ENCODE results near the gene LMX1A. TPM values are rescaled to one million over a fixed set of nuclear protein-coding genes. Genes with fewer than 3 reads are reported as not detected.

Gene LMX1A
- total and polyA plus RNA-seq, 5 donors = not detected

GRCh38 chr1:165383599-165384405, 27.3 kb upstream of the LMX1A start:
- ATAC-seq = peak in 1 of 2 donors; percentile 15
- no peak overlapping the region for H3K27ac ChIP-seq (ENCODE audit: low read length)
- WGBS = 57% methylated on average over 5 of the region's 5 CpGs

DNA sequence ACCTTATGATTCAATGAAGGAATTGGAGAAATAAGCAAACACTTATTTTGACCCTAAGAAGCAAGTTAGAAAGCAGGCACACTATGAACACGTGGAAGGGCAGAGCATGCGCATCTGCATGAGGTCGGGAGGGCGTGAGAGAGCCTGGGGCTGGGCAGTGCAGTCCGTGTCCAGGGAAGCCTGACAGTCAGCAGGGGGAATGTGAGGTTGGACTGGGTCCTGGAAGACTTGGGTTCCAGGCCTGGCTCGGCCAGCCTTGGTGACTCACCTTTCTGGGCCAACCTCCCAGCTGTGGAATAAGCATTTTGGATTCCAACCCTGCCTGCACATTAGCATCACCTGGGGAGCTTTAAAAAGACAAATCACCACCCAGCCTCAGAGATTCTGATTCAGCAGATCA, 26.6 kb upstream of the LMX1A start:
- H3K9me3 ChIP-seq (ENCODE audit: control insufficient read depth, low read length) = no peaks in the 10 kb centered on the region
- WGBS = 60% methylated on average over 6 of the region's 6 CpGs
- ATAC-seq = peak; percentile 70 to 78
- DNase-seq = peak; percentile 57 to 70 (median 67)
- no peaks in the 10 kb centered on the region for H3K27me3 ChIP-seq (ENCODE audit: control insufficient read depth, insufficient read depth)
- intact Hi-C loops (cut with DNase I) = loop anchor here in 1 of 4 donors (10.0 kb wide), 1 partner anchor 532 kb away; no protein-coding TSS in a partner anchor
- no peak overlapping the region for H3K27ac ChIP-seq (ENCODE audit: low read length)
- H3K4me3 ChIP-seq (ENCODE audit: low read length) = no peak overlapping the region
- H3K4me1 ChIP-seq (ENCODE audit: control insufficient read depth, insufficient read depth, low read length) = no peaks in the 10 kb centered on the region

More at GRCh38 chr1:165383599-165384405, 27.3 kb upstream of the LMX1A start:
- intact Hi-C loops (cut with DNase I) = loop anchor here in 1 of 4 donors (10.0 kb wide), 1 partner anchor 531 kb away; no protein-coding TSS in a partner anchor
- no peak for DNase-seq
- H3K27me3 ChIP-seq (ENCODE audit: control insufficient read depth, insufficient read depth) = no peaks in the 10 kb centered on the region
- no peaks in the 10 kb centered on the region for H3K4me1 ChIP-seq (ENCODE audit: control insufficient read depth, insufficient read depth, low read length)
- no peaks in the 10 kb centered on the region for H3K9me3 ChIP-seq (ENCODE audit: control insufficient read depth, low read length)
- H3K4me3 ChIP-seq (ENCODE audit: low read length) = no peak overlapping the region

DNA sequence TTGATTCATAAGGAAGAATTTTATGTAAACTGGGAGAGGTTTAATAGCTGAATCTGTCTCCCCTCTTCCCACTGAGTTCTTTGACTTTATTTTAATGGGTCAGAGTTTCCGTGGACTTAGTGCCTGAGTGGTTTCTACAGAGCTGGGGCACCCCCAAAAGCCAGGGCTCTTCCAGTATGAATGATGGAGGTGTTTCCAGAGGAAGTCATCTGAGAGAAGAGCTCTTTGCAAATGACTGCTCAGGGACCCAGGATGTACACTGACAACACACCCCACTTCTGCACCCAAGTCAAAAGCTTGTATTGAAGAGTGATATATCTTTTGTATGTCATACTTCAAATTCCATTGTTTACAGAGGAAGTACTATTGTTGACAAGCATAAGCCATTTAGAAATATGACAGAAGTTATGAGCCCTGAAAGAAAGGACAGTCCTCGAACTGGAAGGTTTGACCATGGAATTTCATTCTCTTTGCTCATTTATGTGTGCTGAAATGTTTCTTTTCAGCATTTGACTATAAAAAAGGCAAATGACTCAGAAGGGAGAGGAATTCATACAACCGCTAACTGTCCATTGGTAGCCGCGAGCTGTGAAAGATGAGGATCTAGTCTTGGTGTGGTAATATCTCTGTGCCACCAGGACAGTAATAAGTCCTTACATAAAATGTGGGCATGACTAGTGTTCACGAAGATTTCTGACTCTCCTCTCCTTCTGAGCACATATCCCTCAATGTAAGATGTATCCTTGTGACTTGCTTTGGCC, 25.4 kb upstream of the LMX1A start:
- no peak for ATAC-seq
- 78% methylated on average over 6 of the region's 6 CpGs for WGBS
- DNase-seq = no peak
- no peaks in the 10 kb centered on the region for H3K27me3 ChIP-seq (ENCODE audit: control insufficient read depth, insufficient read depth)
- H3K9me3 ChIP-seq (ENCODE audit: control insufficient read depth, low read length) = no peaks in the 10 kb centered on the region
- intact Hi-C loops (cut with DNase I) = loop anchor here in 1 of 4 donors (10.0 kb wide), 1 partner anchor 533 kb away; no protein-coding TSS in a partner anchor
- H3K27ac ChIP-seq (ENCODE audit: low read length) = no peak overlapping the region
- no peaks in the 10 kb centered on the region for H3K4me1 ChIP-seq (ENCODE audit: control insufficient read depth, insufficient read depth, low read length)
- H3K4me3 ChIP-seq (ENCODE audit: low read length) = no peak overlapping the region

- peak overlapping the region; percentile 46 for H3K4me3 ChIP-seq (ENCODE audit: low read length)
- no peaks in the 10 kb centered on the region for H3K9me3 ChIP-seq (ENCODE audit: control insufficient read depth, low read length)
- H3K4me1 ChIP-seq (ENCODE audit: control insufficient read depth, insufficient read depth, low read length) = peaks cover 1% of the 10 kb centered on the region
- intact Hi-C loops (cut with DNase I) = no loop called here
- no peaks in the 10 kb centered on the region for H3K27me3 ChIP-seq (ENCODE audit: control insufficient read depth, insufficient read depth)
- DNase-seq = no peak
- WGBS = 22% methylated on average over 12 of the region's 12 CpGs
- H3K27ac ChIP-seq (ENCODE audit: low read length) = no peak overlapping the region
- no peak for ATAC-seq
Measured at GRCh38 chr1:165376811-165377311, 20.3 kb upstream of the LMX1A start.

DNA sequence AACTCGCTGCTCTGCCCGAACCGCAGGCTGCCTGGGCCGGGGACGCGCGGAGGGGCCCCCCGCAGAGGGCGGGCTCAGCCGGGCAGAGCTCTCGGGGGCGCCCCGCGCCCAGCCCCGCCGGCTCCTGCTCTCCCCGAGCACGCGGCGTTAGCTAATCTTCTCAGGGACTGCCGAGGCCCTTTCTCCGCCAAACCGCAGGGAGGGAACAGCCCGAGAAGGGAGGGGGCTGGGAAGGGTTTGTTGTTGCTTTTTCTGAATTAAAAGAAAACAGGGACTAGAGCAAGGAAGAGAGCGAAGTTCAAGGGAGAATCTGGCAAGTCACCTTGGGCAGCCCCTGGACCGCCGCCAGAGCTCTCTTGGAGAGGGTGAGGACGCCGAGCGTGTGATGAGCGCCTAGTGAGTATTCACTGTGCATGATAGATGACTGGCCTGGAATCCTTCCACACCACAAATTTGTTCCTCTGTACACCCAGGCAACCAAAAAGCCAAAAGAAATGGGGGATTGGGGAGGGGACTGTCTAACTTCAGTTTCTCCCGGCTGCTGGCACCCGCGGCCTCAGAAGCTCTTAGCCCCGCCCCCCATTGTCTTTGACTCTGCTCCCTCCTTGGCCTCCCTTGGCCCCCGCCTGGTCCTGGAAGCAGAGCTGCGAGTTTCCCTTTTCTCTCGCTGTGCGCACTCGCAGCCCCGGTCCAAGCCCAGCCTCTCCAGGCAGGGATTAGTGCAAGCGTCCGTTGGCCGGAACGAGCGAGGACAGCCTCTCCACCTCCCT, 19.7 kb upstream of the LMX1A start:
- no peaks in the 10 kb centered on the region for H3K9me3 ChIP-seq (ENCODE audit: control insufficient read depth, low read length)
- WGBS = 2% methylated on average over 46 of the region's 46 CpGs
- no peaks in the 10 kb centered on the region for H3K27me3 ChIP-seq (ENCODE audit: control insufficient read depth, insufficient read depth)
- peaks cover 1% of the 10 kb centered on the region for H3K4me1 ChIP-seq (ENCODE audit: control insufficient read depth, insufficient read depth, low read length)
- ATAC-seq = peak; percentile 97 to 99
- peak overlapping the region; percentile 85 for H3K27ac ChIP-seq (ENCODE audit: low read length)
- H3K4me3 ChIP-seq (ENCODE audit: low read length) = peak overlapping the region; percentile 46
- DNase-seq = peak; percentile 91 to 96 (median 95)
- intact Hi-C loops (cut with DNase I) = no loop called here

GRCh38 chr1:165375623-165376022, 19.1 kb upstream of the LMX1A start:
- intact Hi-C loops (cut with DNase I) = no loop called here
- H3K27ac ChIP-seq (ENCODE audit: low read length) = peak overlapping the region; percentile 85
- ATAC-seq (no peak), DNase-seq (no peak)
- 41% methylated on average over 7 of the region's 7 CpGs for WGBS
- peak overlapping the region; percentile 46 for H3K4me3 ChIP-seq (ENCODE audit: low read length)
- no peaks in the 10 kb centered on the region for H3K9me3 ChIP-seq (ENCODE audit: control insufficient read depth, low read length)
- H3K27me3 ChIP-seq (ENCODE audit: control insufficient read depth, insufficient read depth) = no peaks in the 10 kb centered on the region
- peaks cover 1% of the 10 kb centered on the region for H3K4me1 ChIP-seq (ENCODE audit: control insufficient read depth, insufficient read depth, low read length)

DNA sequence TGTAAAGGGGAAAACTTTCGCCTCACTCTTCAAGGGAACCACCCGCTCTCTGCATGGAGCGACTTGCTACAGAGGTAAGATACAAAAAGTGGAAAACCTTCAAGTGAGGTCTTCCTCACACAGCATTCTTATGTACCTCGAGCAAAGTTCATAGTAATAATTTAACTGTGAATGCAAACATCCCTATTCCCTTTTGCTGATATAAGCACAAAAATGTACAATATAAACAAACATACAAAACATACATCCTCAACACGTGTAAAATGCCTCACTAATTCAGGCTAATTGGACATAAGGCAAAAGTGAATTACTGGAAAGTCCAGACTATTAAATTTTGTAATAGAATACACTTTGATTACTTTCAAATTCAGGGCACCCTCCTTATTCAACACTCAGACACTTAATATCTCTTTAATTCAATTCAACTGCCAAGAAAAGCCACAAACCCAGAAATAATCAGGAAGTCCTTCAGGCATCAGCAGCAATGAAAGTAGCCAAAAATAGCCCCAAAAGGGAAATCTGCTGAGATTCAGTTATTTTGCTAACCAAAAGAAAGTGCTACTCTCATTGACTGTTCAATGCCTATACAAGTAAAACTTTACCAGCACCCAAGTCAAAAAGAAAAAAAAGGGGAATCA, 15.2 kb upstream of the LMX1A start:
- no peaks in the 10 kb centered on the region for H3K9me3 ChIP-seq (ENCODE audit: control insufficient read depth, low read length)
- no peak overlapping the region for H3K4me3 ChIP-seq (ENCODE audit: low read length)
- no peak for ATAC-seq
- no peaks in the 10 kb centered on the region for H3K27me3 ChIP-seq (ENCODE audit: control insufficient read depth, insufficient read depth)
- no peak overlapping the region for H3K27ac ChIP-seq (ENCODE audit: low read length)
- DNase-seq = no peak
- intact Hi-C loops (cut with DNase I) = no loop called here
- WGBS = 46% methylated on average over 5 of the region's 5 CpGs
- H3K4me1 ChIP-seq (ENCODE audit: control insufficient read depth, insufficient read depth, low read length) = peaks cover 1% of the 10 kb centered on the region

DNA sequence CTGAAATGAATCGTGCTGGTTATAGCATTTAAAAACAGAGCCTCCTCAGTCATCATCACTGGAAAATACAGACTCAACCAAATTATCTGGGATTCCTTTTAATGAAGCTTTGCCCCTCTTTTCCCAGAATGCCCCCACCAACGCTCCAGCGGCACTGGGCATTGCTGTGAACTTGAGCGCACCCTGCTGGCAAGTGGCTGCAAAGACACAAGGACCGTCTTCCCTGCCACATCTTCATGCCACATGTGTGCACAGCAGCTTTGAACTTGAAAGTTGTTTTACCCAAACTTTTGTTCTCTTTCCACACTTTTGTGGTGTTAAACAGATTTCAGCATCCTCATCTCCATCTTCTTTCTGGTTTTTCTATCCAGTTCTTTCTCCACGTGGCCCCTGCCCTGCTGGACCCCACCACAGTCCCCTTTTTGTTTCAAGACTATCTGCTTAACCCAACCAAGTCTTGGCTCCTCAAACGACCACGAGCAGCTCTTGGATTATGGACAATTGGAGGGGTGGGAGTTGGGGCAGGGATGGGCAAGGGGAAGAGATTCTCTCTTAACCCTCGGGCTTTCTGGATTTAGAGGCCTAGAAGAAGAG, 12.8 kb upstream of the LMX1A start:
- no peaks in the 10 kb centered on the region for H3K27me3 ChIP-seq (ENCODE audit: control insufficient read depth, insufficient read depth)
- DNase-seq (peak; percentile 57 to 82 (median 78)), ATAC-seq (peak in 1 of 2 donors; percentile 62)
- H3K4me1 ChIP-seq (ENCODE audit: control insufficient read depth, insufficient read depth, low read length) = no peaks in the 10 kb centered on the region
- intact Hi-C loops (cut with DNase I) = loop anchor here (5.0 to 10.0 kb wide), 3 partner anchors 222 to 227 kb away; no protein-coding TSS in a partner anchor
- no peak overlapping the region for H3K4me3 ChIP-seq (ENCODE audit: low read length)
- WGBS = 18% methylated on average over 9 of the region's 9 CpGs
- H3K9me3 ChIP-seq (ENCODE audit: control insufficient read depth, low read length) = no peaks in the 10 kb centered on the region
- H3K27ac ChIP-seq (ENCODE audit: low read length) = no peak overlapping the region

DNA sequence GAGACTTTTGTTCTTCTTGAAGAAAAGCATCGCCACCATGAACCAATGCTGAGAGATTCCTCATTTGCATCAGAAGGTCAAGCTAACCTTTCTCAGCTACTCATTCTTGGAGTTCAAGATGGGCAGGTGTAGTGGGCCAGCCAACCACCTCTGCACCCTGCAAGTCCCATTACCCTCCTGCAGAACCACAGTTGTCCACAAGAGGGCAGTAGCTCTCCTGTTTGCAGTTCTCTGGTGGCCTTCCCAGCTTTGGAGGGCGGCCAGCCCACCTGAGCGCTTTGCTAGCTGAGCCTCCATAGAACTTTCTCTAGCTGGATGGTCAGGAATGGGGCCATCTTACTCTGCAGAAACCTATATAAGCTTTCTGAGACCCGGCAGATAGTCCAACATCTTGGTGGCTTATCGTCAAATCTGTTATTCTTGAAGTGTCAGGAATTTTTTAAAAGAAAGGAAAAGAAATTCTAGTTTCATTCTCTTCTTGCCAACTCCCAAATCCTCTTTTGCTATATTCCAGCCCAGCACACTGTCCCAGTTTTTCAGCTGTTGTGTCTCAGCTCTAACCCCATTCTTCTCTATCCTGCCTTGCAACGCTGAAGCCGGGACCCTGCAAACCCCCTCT, 11.0 kb upstream of the LMX1A start:
- peak; percentile 76 to 90 (median 83) for DNase-seq
- intact Hi-C loops (cut with DNase I) = loop anchor here (5.0 to 10.0 kb wide), 3 partner anchors 220 to 225 kb away; no protein-coding TSS in a partner anchor
- H3K4me3 ChIP-seq (ENCODE audit: low read length) = no peak overlapping the region
- ATAC-seq = peak; percentile 48 to 71
- no peaks in the 10 kb centered on the region for H3K27me3 ChIP-seq (ENCODE audit: control insufficient read depth, insufficient read depth)
- H3K9me3 ChIP-seq (ENCODE audit: control insufficient read depth, low read length) = no peaks in the 10 kb centered on the region
- H3K4me1 ChIP-seq (ENCODE audit: control insufficient read depth, insufficient read depth, low read length) = no peaks in the 10 kb centered on the region
- no peak overlapping the region for H3K27ac ChIP-seq (ENCODE audit: low read length)
- 46% methylated on average over 7 of the region's 7 CpGs for WGBS

Measured in right cardiac atrium (tissue), 5 donors.